ENCODE results near the gene FCAR.

The FCAR gene

DNA sequence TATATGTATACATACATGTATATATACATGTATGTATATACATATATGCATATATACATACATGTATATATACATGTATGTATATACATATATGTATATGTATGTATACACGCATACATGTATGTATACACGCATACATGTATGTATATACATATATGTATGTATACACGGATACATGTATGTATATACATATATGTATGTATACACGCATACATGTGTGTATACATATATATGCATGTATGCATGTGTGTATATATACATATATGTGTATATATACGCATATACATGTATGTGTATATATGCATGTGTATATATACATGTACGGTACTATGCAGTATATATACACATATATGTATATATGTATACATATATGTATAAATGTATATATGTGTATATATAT lies 29.3 kb downstream of the FCAR start:
- TF ChIP-seq, protein P1, sequence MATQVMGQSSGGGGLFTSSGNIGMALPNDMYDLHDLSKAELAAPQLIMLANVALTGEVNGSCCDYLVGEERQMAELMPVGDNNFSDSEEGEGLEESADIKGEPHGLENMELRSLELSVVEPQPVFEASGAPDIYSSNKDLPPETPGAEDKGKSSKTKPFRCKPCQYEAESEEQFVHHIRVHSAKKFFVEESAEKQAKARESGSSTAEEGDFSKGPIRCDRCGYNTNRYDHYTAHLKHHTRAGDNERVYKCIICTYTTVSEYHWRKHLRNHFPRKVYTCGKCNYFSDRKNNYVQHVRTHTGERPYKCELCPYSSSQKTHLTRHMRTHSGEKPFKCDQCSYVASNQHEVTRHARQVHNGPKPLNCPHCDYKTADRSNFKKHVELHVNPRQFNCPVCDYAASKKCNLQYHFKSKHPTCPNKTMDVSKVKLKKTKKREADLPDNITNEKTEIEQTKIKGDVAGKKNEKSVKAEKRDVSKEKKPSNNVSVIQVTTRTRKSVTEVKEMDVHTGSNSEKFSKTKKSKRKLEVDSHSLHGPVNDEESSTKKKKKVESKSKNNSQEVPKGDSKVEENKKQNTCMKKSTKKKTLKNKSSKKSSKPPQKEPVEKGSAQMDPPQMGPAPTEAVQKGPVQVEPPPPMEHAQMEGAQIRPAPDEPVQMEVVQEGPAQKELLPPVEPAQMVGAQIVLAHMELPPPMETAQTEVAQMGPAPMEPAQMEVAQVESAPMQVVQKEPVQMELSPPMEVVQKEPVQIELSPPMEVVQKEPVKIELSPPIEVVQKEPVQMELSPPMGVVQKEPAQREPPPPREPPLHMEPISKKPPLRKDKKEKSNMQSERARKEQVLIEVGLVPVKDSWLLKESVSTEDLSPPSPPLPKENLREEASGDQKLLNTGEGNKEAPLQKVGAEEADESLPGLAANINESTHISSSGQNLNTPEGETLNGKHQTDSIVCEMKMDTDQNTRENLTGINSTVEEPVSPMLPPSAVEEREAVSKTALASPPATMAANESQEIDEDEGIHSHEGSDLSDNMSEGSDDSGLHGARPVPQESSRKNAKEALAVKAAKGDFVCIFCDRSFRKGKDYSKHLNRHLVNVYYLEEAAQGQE (IDR thresholded peaks at IDR 0.05; ENCODE audit: insufficient read depth in 1 of 2, low read depth in 2 of 2, low read length in 2 of 2): no peak
- TF ChIP-seq POLR2AphosphoS5 (IDR thresholded peaks at IDR 0.05; ENCODE audit: low read depth, low read length) (no peak), FOXP2 (optimal IDR thresholded peaks at IDR 0.05; ENCODE audit: borderline replicate concordance, extremely low read depth, extremely low read length, insufficient read depth) (no peak), TAF1 (IDR thresholded peaks at IDR 0.05; ENCODE audit: borderline replicate concordance, insufficient read depth, low read length) (no peak), SIN3A (IDR thresholded peaks at IDR 0.05; ENCODE audit: borderline replicate concordance, insufficient read depth, low read length) (no peak)

DNA sequence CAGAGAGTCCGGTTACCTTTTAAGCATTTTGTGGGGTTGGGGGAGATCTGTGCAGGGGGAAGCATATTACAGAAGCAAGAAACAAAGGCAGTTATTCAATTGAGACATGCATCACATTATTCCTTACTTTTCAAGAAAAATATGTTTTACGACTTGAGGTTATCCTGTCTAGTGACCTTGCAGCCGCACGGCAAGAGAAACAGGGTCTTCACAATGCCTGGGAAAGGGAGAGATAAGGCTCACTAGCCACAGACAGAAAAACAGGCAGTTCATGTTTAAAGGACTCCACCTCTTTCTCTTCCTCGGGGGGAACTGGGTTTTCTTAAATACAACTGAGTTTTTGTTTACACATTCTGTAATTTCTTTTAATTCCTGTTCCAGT lies 31.4 kb downstream of the FCAR start:
- no peak for TF ChIP-seq SIN3A (IDR thresholded peaks at IDR 0.05; ENCODE audit: borderline replicate concordance, insufficient read depth, low read length)
- TF ChIP-seq, protein P1 (IDR thresholded peaks at IDR 0.05; ENCODE audit: insufficient read depth in 1 of 2, low read depth in 2 of 2, low read length in 2 of 2): no peak
- no peak for TF ChIP-seq FOXP2 (optimal IDR thresholded peaks at IDR 0.05; ENCODE audit: borderline replicate concordance, extremely low read depth, extremely low read length, insufficient read depth)
- TF ChIP-seq TAF1 (IDR thresholded peaks at IDR 0.05; ENCODE audit: borderline replicate concordance, insufficient read depth, low read length): no peak
- no peak for TF ChIP-seq POLR2AphosphoS5 (IDR thresholded peaks at IDR 0.05; ENCODE audit: low read depth, low read length)

DNA sequence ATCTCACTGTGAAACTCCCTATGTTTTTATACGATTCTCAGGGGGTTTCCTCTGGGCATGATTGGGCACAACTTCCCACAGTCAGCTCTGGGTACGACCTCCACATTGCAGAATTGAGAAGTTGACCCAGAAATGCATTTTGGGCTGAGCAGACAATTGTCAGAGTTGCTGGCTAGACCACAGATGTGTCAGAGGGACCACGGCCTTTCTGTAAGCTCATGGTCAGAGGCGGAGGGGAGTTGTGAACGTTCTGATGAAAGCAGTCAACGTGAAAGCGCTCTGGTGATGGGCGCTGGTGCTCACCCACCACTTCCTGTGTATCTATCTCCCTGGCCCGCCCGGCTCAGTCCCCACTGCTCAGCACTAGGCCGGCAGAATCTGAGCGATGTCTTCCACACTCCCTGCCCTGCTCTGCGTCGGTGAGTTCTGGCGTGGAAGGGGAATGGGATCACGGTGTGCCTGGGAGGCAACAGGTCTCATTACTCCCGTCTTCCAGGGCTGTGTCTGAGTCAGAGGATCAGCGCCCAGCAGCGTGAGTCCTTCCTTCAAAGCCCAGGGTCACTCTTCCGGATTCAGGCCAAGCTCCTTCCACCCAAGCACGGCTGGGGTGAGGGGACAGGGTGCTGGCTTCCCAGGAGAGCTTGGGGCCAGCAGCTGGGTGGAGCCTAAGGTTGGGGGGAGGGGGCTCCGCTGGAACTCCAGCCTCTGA lies 31.9 kb downstream of the FCAR start, which contains the start of gene NCR1:
Gene NCR1 (plus strand): TSS at position 346 of the 709 bp plus-strand sequence. CDS start 40 bp downstream, at position 386.
- TF ChIP-seq FOXP2 (optimal IDR thresholded peaks at IDR 0.05; ENCODE audit: borderline replicate concordance, extremely low read depth, extremely low read length, insufficient read depth) (no peak), POLR2AphosphoS5 (IDR thresholded peaks at IDR 0.05; ENCODE audit: low read depth, low read length) (no peak), TAF1 (IDR thresholded peaks at IDR 0.05; ENCODE audit: borderline replicate concordance, insufficient read depth, low read length) (no peak), SIN3A (IDR thresholded peaks at IDR 0.05; ENCODE audit: borderline replicate concordance, insufficient read depth, low read length) (no peak)
- TF ChIP-seq, protein P1 (IDR thresholded peaks at IDR 0.05; ENCODE audit: insufficient read depth in 1 of 2, low read depth in 2 of 2, low read length in 2 of 2): no peak

DNA sequence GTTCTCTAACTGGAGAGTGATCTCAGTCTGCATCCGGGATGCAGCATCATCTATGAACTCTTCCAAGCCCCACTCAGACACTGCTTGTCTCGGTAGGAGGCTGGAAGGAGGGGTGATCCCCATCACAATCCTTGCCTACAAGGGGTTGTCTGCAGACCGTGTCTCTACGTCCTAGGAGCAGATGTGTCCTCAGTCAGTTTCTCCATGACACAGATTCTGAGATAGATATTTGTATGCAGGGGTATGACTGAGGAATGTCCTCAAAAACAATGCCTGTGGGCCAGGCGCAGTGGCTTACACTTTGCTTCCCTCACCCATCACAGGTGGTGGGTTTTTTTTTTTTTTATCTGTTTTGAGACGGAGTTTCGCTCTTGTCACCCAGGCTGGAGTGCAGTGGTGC lies 32.8 kb downstream of the FCAR start:
- no peak for TF ChIP-seq POLR2AphosphoS5 (IDR thresholded peaks at IDR 0.05; ENCODE audit: low read depth, low read length)
- TF ChIP-seq SIN3A (IDR thresholded peaks at IDR 0.05; ENCODE audit: borderline replicate concordance, insufficient read depth, low read length): no peak
- no peak for TF ChIP-seq FOXP2 (optimal IDR thresholded peaks at IDR 0.05; ENCODE audit: borderline replicate concordance, extremely low read depth, extremely low read length, insufficient read depth)

DNA sequence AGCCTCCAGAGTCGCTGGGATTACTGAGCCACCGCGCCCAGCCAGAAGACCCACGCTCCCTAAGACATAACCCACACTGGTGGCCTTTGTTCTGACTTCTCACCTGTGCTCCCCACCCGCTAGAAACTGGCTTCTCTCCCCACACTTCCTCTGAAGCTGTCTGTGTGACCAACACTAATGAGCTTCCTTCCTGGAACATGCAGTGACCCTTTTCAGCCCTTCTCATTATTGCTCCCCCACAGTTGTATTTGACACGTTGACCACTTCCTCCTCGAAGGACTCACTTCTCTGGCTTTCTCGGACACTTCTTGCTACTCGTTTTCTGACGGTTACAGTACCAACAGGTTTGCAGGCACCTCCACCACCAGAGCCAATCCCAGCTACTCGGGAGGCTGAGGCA lies 42.8 kb downstream of the FCAR start:
- TF ChIP-seq SIN3A (IDR thresholded peaks at IDR 0.05; ENCODE audit: borderline replicate concordance, insufficient read depth, low read length) (no peak), POLR2AphosphoS5 (IDR thresholded peaks at IDR 0.05; ENCODE audit: low read depth, low read length) (no peak), FOXP2 (optimal IDR thresholded peaks at IDR 0.05; ENCODE audit: borderline replicate concordance, extremely low read depth, extremely low read length, insufficient read depth) (no peak), TAF1 (IDR thresholded peaks at IDR 0.05; ENCODE audit: borderline replicate concordance, insufficient read depth, low read length) (no peak)
- TF ChIP-seq, protein P1 (IDR thresholded peaks at IDR 0.05; ENCODE audit: insufficient read depth in 1 of 2, low read depth in 2 of 2, low read length in 2 of 2): no peak
